ENCODE measurements around the gene KLF12. TPM values are rescaled to one million over a fixed set of nuclear protein-coding genes. Genes with fewer than 3 reads are reported as not detected.

KLF12 gene
- polyA plus RNA-seq, 4 donors: 0.45 to 2.8 (median 0.78) TPM

DNA sequence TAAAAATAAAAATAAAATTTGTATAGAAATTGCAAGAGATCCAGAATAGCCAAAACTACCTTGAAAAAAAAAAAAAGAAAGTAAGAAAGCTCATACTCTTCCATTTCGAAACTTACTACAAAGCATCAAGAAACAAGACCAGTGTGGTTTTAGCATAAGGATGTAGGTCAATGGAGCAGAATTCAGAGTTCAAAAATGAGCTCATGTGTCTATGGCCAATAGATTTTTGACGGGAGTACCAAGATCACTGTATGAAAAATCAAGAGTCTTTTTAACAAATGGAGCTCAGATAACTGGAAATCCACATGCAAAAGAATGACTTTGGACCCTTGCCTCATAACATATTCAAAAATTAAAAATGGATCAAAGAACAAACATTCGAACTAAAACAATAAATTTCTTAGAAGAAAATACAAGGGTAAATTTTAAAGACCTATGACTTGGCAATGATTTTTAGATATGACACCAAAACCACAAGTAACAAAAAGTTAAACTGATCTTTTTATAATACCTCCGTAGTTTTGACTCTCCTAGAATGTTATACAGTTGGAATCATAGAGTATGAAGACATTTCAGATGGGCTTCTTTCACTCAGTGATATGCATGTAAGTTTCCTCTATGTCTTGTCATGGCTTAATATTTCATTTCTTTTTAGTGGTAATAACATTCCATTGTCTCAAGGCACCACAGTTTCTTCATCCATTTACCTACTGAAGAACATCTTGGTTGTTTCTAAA is 43.2 kb downstream of the KLF12 start:
- DNase-seq (peak in 1 of 2 donors; percentile 17), FAIRE-seq (no peak)
- no peak overlapping the region for H3K4me3 ChIP-seq (ENCODE audit: low read depth in 1 of 3, low read length in 3 of 3)
- H3K27ac ChIP-seq (ENCODE audit: low read depth in 1 of 3, low read length in 2 of 3): no peak overlapping the region
- no peaks in the 10 kb centered on the region for H3K27me3 ChIP-seq (ENCODE audit: control insufficient read depth in 3 of 3, insufficient read depth in 3 of 3, low read length in 3 of 3)
- H3K4me1 ChIP-seq (ENCODE audit: control insufficient read depth in 3 of 3, insufficient read depth in 2 of 3, low read depth in 1 of 3, low read length in 2 of 3): no peaks in the 10 kb centered on the region
- 76 to 85% (median 77%) methylated on average over 4 of the region's 4 CpGs for WGBS, 3 donors
- H3K36me3 ChIP-seq (ENCODE audit: control insufficient read depth in 3 of 3, insufficient read depth in 2 of 3, low read depth in 1 of 3, low read length in 3 of 3): no peaks in the 10 kb centered on the region
- no peaks in the 10 kb centered on the region for H3K9me3 ChIP-seq (ENCODE audit: control insufficient read depth in 2 of 2, insufficient read depth in 1 of 2, low read depth in 1 of 2, low read length in 1 of 2)

DNA sequence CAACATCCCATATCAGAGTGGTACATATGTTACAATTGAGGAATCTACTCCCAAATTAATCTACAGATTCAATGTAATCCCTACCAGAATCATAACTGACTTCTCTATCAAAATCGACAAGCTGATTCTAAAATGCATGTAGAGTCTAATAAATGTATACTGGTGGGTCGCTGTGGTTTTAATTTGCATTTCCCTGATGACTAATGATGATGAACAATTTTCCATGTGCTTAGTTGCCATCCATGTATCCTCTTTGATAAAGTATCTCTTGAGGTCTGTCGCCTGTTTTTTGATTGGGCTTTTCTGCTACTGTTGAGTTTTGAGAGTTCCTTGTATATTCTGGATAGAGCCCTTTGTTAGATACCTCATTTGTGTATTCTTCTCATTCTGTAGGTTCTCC is 43.8 kb downstream of the KLF12 start:
- Histone ChIP-seq H3K9me3 (ENCODE audit: control insufficient read depth in 2 of 2, insufficient read depth in 1 of 2, low read depth in 1 of 2, low read length in 1 of 2) (no peaks in the 10 kb centered on the region), H3K4me1 (ENCODE audit: control insufficient read depth in 3 of 3, insufficient read depth in 2 of 3, low read depth in 1 of 3, low read length in 2 of 3) (no peaks in the 10 kb centered on the region), H3K36me3 (ENCODE audit: control insufficient read depth in 3 of 3, insufficient read depth in 2 of 3, low read depth in 1 of 3, low read length in 3 of 3) (no peaks in the 10 kb centered on the region), H3K27ac (ENCODE audit: low read depth in 1 of 3, low read length in 2 of 3) (no peak overlapping the region), H3K4me3 (ENCODE audit: low read depth in 1 of 3, low read length in 3 of 3) (no peak overlapping the region), H3K27me3 (ENCODE audit: control insufficient read depth in 3 of 3, insufficient read depth in 3 of 3, low read length in 3 of 3) (no peaks in the 10 kb centered on the region)
- DNase-seq (no peak), FAIRE-seq (no peak)
- WGBS, 3 donors: 69 to 90% (median 79%) methylated on average over 3 of the region's 3 CpGs

DNA sequence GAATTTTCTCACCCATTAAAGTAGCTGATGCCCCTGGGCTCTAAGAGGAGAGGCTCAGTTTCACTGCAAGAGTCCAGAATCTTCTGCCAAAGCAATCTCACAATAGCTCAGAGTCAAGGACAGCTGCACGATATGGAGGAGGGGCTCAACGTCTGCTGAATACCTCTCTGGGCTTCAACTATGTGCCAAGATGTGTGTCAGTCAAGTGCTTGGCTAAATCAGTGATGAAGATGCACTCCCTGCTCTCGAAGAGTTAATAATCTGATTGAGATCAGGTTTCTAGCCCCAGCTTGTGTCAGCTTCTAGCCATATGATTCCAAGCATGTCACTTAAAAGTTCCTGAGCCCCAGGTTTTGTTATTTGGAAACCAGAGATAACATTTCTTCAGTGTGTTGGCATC is 46.8 kb downstream of the KLF12 start:
- no peak for FAIRE-seq
- Histone ChIP-seq H3K4me1 (ENCODE audit: control insufficient read depth in 3 of 3, insufficient read depth in 2 of 3, low read depth in 1 of 3, low read length in 2 of 3) (peaks cover 0 to 7% (median 0%) of the 10 kb centered on the region in 3 donors), H3K9me3 (ENCODE audit: control insufficient read depth in 2 of 2, insufficient read depth in 1 of 2, low read depth in 1 of 2, low read length in 1 of 2) (no peaks in the 10 kb centered on the region), H3K36me3 (ENCODE audit: control insufficient read depth in 3 of 3, insufficient read depth in 2 of 3, low read depth in 1 of 3, low read length in 3 of 3) (no peaks in the 10 kb centered on the region), H3K4me3 (ENCODE audit: low read depth in 1 of 3, low read length in 3 of 3) (no peak overlapping the region), H3K27ac (ENCODE audit: low read depth in 1 of 3, low read length in 2 of 3) (no peak overlapping the region), H3K27me3 (ENCODE audit: control insufficient read depth in 3 of 3, insufficient read depth in 3 of 3, low read length in 3 of 3) (no peaks in the 10 kb centered on the region)
- DNase-seq: no peak
- 77 to 86% (median 86%) methylated on average over 3 of the region's 3 CpGs for WGBS, 3 donors

Data from small intestine (tissue), 7 donors.